GM12874 (cell line): ENCODE measurements around the gene SUPV3L1.

Experiments used
- CTCF ChIP-seq: IDR thresholded peaks from 2 replicates; pipeline ENCODE4 v1.5.1; 2011; ENCODE audit warnings: low read depth, mild to moderate bottlenecking, control low read depth, low read length, moderate library complexity; ENCODE audit not compliant: insufficient read depth

Gene SUPV3L1

DNA sequence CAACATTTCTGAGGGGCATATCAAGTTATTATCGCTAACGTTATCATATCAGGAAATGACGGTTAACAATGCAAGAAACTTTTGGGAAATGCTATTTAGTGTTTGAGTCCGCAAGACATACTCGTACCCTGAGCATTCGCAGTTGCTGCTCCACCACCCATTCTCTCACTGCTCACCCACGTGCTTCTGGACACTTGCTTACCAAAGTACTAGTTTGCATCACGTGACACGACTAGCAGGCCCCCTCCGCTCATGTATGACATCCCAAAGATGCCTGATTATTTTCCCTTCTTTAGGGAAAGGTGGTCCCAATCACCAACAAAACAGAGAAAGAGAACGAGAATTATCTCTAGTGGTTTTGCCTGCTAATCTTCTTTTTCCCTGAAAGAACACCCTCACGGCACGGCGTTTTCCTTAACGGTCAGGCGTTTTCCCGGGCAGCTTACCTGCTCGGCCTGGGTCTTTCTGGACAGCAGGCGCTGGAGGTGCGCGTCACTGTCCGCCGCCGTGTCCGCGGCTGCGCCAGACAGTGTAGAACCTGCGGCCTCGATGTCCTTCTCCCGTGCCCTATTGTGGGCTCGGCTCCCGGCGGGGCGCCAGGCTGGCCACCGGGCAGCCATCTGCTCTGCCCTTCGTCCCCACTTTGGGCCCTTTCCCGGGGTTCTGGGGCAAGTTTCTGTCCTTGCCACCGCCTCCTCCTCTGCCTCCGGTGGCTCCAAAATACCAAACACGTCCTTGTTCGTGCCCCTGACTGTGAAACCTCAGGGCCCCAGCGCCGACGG is at the start of gene SUPV3L1:
Gene SUPV3L1, plus strand, starts transcription at position 492 of the 782 bp plus-strand sequence. Its CDS starts 58 bp downstream, at position 550.
- no peak for TF ChIP-seq CTCF

DNA sequence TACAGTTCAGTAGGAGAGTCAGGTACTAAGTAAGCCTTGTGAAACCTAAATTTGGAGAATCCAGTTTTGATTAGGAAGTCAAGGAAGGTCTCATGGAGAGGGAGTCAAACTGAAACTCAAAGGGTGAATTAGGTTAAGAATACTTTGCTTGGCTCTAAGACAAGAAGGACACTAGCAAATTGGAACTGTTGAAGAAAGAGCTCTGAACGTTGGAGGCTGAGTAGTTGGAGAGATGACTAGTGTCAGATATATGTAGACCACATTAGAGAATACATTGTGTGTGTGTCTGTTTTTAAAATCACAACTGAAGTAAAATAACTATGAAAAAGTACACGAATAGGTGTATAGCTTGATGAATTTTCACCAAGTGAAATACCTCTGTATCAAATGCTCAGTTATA is 49.8 kb upstream of the SUPV3L1 start:
- TF ChIP-seq CTCF: no peak

- no peak for TF ChIP-seq CTCF
These were observed 40.1 kb upstream of the SUPV3L1 start for GRCh38 chr10:69139961-69140360.

GRCh38 chr10:69141304-69141703 is 38.7 kb upstream of the SUPV3L1 start:
- TF ChIP-seq CTCF: no peak

GRCh38 chr10:69142983-69143382 is 37.1 kb upstream of the SUPV3L1 start:
- TF ChIP-seq CTCF: no peak

DNA sequence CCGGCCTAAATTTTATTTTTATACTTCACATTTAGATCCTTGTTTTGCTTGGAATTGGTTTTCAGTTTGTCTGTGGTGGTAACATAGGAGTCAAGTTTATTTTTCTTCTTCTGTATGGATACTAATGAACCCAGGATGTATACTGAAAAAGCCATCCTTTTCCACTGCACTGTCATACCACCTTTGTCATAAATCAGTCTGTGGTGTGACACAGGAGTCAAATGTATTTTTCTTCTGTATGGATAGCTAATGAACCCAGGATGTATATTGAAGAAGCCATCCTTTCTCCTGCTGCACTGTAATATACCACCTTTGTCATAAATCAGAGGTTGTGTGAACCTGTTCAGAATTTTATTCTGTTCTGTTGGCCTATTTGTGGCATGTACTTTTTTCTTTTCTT is 34.7 kb upstream of the SUPV3L1 start:
- no peak for TF ChIP-seq CTCF

- no peak for TF ChIP-seq CTCF
These were observed 34.2 kb upstream of the SUPV3L1 start for GRCh38 chr10:69145864-69146263.
